ENCODE results near the gene C11orf58.
A peak's percentile ranks its signal among the peaks of the same experiment; 100 is the strongest.

C11orf58 gene

GRCh38 chr11:16769386-16769785, 30.9 kb downstream of the C11orf58 start:
- no peak for DNase-seq

DNA sequence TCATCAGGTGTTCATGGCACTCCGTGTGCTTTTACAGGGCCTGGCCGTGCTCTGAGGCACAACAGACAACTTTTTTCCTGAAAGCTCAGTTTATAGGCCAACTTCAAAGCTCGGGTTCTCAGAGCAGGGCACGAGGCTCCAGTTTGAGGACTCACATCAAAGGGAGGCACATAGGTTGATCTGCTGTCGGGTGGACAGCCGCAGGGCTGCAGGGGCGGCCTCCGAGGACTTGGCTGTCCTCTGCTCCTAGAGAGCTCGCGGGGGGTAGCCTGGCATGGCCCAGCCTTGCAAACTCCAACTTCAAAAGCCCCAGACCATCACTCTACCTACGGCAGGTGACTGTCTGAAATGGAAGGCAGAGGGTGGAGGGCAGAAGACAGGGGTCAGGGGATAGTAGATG, 31.6 kb downstream of the C11orf58 start:
- no peak for DNase-seq

- DNase-seq, result no peak
Observed at GRCh38 chr11:16771350-16772140, 33.1 kb downstream of the C11orf58 start.

DNA sequence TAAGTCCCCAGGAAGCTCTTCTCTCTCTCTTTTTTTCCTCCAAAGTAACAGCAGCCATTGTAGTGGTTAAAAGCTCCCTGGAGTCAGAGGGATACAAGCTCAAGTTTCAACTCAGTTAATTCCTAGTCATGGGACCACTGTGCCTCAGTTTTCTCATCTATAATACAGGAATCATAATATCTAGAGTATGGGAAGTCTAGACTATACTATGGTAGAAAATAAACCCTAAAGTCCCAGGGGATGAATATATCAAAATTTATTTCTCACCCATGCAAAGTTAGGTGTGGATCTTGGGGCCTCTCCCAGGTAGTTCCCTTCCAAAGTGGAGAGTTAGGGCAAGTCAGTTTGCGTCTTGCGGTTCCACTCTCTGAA, 33.7 kb downstream of the C11orf58 start:
- no peak for DNase-seq

DNA sequence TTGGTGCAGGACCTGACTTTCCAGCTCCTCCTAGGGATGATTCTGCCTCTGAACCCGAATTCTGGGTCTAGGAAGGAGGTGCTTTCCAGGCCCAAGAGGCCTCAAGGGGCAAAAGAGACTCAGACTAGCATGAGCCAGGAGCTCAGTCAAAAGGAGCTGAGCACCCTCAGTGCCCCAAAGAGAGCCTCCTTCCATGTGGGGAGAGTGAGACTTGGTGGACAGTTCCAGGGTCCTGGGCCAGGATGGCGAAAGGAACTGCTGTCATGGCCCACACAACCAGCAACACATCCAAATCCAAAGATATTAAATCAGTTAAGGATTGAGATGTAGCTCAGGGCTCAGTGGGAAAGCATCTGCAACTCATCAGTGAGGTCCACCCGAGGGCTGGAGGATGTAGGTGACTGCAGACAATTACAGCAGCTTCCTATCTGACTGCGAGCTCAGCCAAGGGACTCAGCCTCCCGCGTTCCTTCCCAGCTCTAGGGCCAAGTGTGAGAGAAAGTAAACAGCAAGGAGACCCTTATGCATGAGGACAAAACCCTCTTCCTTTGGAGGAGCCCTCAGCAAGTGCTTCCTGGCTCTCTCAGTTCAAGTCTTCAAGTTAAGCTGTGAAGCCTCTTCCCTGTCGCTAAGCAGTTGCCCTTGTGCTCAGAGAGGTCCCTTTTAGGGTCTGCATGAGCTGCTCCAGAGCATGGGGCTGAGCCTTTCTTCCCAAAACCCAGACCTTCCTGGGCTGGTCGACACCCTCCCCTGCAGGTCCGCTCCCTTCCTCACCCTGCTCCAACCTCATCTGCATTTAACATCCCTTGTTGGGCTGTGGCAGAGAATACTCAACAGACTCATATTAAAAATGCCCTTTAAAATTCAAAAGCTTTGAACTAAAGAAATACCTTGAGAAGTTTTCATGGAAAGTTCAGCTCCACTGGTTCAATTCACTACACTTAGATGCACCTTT, 35.8 kb downstream of the C11orf58 start:
- DNase-seq, result no peak

- no peak for DNase-seq
Observed at GRCh38 chr11:16774936-16775613, 36.6 kb downstream of the C11orf58 start.

DNA sequence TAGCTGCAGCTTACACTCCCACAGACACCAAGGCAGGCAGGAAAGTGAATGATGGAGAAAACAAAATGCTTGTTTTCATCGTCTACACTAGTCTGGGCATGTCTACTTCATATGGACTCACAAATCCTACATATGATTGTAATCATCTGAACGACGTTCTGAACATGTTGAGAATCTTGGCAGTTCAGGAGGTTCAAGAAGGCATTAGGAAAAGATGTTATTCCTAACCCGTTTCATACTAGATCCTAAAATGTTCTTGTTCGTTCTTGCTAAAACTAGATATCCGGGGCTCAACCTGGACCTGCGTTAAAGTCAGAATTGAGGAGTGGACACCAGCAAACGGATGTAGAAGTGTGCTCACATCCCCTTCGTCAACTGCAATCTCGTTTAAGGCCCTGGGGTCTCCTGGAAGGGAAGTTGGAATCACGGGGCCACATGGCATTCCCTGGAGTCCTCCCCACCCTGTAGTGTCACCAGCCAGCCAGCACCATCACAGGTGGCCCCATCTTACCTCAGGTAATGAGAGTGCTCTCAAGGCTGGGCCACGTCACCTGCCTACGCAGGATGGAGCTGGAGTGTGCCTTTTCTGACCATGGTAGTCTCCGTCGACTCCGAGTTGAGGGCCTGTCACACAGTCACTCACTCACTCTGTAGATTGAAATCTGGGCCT, 37.3 kb downstream of the C11orf58 start:
- DNase-seq, result no peak

DNA sequence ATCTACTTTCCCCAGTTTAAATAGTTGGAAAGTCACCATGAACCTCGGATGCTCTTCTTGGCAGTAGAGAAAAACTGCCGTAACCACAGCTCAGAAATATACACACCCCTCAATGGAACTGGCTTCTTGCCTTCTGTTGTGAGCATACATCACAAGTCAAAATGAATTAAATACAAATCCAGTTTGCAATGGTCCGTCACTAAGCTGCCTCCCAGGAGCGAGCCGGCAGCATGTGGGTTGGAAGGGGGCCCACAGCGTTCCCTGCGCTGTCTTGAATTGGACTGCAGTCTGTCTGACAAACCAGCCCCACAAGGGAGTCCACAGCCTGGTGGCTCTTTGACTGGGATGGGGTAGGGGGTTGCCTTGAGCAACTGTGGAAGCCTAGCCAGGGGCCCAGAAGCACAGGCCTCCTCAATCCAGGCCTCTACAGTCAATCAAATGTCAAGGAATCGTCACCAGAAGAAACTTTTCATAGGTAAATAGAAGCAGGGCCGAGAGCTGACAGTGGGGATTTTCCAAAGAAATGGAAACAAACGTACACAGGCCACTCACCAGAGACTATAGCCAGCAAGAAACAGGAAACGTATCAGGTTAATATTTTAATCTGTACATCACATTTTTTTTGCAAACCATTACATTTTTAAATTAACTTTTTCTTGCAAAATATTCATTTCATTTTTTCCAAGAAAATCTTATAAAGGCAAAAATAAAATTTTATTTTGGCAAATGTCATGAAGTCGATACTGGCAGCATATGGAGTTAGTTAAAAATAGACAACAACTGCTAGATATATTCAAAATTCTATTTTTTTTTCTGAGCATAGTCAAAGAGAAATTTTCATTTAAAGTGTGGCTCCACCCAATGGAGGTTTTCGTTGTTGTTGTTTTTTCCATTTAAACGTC, 38.5 kb downstream of the C11orf58 start:
- DNase-seq, result no peak

DNA sequence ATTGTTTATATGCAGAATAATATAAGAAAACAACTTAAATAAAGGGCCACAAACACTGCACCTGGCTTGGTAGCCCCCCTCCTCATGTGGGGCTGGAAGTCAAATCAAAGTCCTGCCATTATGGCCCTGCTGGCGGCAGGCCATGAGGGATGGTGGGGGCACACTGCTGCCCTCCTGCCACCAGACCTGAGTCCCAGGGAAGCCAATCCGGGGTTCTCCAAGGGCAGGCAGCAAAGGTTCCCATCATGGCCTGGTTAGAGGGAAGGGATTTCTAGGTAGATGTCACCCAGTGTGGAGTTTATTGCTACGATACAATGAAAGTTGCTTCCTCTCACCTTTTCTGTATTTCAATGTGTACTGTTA, 39.1 kb downstream of the C11orf58 start:
- DNase-seq, result no peak

DNA sequence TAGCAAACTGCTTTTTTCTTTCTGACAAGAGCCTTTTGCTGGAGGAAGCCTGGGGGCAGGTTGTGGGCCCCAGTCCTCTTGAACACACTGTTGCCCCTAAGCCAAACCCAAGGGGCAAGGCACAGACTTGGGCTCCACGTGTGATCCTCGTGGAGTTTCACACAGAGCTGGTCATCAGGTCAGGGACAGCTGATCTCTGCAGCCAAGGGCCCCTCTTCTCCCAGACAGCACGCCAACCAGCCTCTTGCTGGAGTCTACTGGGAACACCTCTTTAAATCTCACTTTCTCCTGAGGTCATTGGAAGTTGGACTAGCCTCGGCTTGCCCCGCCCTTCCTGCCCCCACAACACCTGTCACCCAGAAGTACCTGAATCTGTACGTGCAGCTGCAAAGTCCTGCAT, 39.8 kb downstream of the C11orf58 start:
- no peak for DNase-seq

DNA sequence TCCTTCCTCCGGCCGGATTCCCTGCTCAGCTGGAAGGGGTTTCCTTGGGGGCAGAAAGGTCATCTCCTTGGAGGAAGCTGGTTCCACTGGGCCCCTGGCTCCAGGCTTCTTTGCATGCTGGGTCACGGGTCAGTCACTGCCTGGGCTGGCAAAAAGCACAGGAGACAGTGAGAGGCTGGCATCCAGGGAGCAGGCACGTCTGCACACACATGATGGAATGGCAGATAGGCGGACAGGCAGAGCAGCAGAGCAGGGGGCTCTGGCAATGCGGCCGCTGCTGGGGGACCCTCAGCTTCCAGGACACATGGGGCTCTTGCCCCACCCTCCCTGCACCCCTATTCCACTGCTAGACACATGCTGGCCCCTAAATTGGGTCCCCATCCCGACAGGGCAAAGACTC, 40.4 kb downstream of the C11orf58 start:
- DNase-seq, result no peak

GRCh38 chr11:16779436-16779835, 41.0 kb downstream of the C11orf58 start:
- DNase-seq, result no peak

DNA sequence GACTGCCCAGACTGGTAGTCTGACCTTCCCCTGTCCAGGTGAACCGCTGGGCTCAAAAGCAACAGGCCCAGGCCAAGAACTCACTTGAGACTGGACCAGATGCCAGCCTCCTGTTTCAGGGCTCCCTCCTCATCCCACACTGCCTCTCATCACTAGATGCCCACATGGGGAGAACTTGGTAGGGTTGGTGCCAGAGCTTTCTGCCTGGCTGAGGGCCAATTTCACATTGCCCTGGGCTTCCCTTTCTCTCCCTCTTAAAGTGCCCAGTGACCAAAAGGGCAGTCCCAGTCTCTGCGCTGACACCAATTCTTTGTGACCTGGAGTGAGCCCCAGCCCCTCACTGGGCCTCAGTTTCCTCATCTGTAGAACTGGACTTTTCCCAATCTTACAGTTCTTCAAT, 41.7 kb downstream of the C11orf58 start:
- no peak for DNase-seq

GRCh38 chr11:16780698-16781550, 42.5 kb downstream of the C11orf58 start:
- no peak for DNase-seq

- DNase-seq, result no peak
Observed at GRCh38 chr11:16781936-16782919, 43.8 kb downstream of the C11orf58 start.

- no peak for DNase-seq
Observed at GRCh38 chr11:16783321-16783801, 44.9 kb downstream of the C11orf58 start.

GRCh38 chr11:16784097-16784496, 45.6 kb downstream of the C11orf58 start:
- DNase-seq, result no peak

DNA sequence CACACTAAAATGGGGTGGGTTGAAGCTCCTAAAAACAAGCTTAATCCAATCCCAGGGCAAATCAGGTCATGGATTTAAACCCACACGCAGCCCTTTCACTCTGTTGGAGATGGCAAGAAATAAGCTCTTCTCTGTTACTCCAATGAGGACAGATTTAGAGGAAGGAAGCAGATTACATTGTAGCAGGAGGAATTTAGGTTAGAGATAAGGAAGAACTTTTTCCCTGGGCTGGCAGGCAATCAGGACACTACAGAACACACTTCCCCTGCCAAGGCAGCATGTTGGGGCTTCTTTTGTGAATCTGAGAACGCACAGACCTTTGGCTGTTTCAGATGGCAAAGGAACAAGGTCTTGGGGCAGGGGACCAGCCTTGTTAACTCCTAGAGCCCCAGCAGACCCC, 46.2 kb downstream of the C11orf58 start:
- DNase-seq, result no peak

DNA sequence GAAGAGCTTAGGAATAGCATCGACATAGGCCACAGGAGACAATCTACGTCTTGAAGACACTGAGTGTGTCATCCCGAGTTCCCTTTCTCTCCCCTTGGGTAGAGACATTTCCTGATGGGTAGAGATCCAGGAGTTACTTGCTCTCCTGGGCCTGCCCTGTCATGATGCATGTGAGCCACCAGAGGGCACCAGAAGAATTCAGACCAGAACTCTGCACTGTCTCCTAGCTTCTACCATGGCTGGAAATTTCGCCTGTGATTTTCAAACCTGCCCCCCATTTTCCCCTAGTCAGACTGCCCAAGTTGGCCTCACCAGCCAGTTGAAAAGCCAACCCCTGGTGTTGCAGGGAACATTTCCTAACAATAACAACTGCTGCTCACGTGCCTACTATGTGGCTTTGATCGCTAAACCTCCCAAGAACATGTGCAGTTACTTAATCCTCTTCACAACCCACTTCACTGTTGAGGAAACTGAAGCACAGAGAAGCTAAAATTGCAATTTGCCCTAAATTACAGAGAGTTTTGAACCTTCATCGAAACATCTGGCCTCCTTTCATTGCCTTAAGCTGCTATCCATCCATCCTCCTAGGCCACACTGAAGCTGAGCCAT, 47.2 kb downstream of the C11orf58 start:
- peak; percentile 75 to 77 for DNase-seq
